Activated naive CD8-positive, alpha-beta T cell treated with anti-CD3 and anti-CD28 coated beads, Interleukin-2, amount 50 U/mL, for 24 hours (primary cell): ENCODE data around the gene PRPF6.

ENCODE experiments used
- ATAC-seq: fragments of 150-1000 bp; cut with Tn5 transposase; one replicate; pipeline ENCODE4 v1.10.0; 2021
- DNase-seq: peaks from one replicate; pipeline ENCODE4 v3.0.0; 2021
- H3K27ac Mint-ChIP-seq: one replicate; pipeline ENCODE4 v1.8.0; 2021; ENCODE audit warnings: mild to moderate bottlenecking, mixed read lengths
- H3K27me3 Mint-ChIP-seq: one replicate; pipeline ENCODE4 v1.8.0; 2021; ENCODE audit warnings: mixed read lengths
- H3K36me3 Mint-ChIP-seq: one replicate; pipeline ENCODE4 v1.8.0; 2021; ENCODE audit warnings: low read depth, mixed read lengths
- H3K4me1 Mint-ChIP-seq: one replicate; pipeline ENCODE4 v1.8.0; 2021; ENCODE audit warnings: mixed read lengths
- H3K4me3 Mint-ChIP-seq: one replicate; pipeline ENCODE4 v1.8.0; 2021; ENCODE audit warnings: mild to moderate bottlenecking, moderate library complexity, mixed read lengths
- H3K9me3 Mint-ChIP-seq: one replicate; pipeline ENCODE4 v1.8.0; 2021; ENCODE audit warnings: mixed read lengths

The PRPF6 gene, protein sequence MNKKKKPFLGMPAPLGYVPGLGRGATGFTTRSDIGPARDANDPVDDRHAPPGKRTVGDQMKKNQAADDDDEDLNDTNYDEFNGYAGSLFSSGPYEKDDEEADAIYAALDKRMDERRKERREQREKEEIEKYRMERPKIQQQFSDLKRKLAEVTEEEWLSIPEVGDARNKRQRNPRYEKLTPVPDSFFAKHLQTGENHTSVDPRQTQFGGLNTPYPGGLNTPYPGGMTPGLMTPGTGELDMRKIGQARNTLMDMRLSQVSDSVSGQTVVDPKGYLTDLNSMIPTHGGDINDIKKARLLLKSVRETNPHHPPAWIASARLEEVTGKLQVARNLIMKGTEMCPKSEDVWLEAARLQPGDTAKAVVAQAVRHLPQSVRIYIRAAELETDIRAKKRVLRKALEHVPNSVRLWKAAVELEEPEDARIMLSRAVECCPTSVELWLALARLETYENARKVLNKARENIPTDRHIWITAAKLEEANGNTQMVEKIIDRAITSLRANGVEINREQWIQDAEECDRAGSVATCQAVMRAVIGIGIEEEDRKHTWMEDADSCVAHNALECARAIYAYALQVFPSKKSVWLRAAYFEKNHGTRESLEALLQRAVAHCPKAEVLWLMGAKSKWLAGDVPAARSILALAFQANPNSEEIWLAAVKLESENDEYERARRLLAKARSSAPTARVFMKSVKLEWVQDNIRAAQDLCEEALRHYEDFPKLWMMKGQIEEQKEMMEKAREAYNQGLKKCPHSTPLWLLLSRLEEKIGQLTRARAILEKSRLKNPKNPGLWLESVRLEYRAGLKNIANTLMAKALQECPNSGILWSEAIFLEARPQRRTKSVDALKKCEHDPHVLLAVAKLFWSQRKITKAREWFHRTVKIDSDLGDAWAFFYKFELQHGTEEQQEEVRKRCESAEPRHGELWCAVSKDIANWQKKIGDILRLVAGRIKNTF

DNA sequence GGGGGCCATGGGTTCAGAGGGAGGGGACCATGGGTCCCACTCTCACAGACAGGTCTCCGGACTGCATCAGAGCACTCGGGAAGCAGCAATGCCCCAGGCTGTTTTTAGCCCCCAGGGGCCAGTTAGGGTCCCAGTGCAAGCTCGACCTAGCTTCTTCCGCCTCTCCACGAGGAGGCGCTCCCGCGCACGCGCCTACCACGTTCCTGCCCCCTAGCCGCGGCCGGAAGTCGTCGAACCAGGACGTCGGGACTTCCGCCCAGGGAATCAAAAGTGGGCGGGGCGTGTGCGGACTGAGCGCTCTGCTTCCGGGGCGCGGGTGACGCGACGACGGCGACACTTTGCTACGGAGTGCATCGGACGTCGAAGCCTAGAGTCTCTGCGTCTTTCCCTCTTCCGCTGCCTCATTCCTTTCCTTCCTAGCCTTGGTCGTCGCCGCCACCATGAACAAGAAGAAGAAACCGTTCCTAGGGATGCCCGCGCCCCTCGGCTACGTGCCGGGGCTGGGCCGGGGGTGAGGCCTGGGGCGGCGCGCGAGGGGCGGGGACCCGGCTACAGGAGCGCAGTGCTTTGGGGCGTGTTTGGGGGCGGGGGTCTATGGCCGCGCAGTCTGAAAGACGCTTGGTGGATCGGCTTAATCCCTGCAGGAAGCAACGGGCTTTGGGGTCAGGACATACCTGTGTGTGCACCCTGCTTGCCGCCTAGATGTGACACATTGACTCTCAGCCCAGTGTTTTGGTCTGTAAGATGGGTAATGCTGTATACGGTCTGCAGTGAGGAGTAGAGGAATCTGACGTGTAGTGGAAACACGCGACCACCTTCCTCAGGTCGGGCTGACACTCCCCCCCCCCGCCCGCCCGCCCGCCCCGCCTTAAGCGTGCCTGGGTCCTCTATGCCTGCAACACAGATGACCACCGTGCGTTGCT, at the start of gene PRPF6:
PRPF6 (plus strand) TSS at position 327 of the 923 bp plus-strand sequence; CDS start at position 441, 114 bp downstream.
- H3K27me3 Mint-ChIP-seq: no peaks in the 10 kb centered on the region
- H3K4me1 Mint-ChIP-seq: peaks cover 55% of the 10 kb centered on the region
- peak; percentile 60 for ATAC-seq
- H3K4me3 Mint-ChIP-seq: peak within 1 kb of the TSS; percentile 96
- H3K9me3 Mint-ChIP-seq: no peaks in the 10 kb centered on the region
- peak within 1 kb of the TSS; percentile 98 for H3K27ac Mint-ChIP-seq
- DNase-seq: peak; percentile 97
- peaks cover 35% of the 10 kb centered on the region for H3K36me3 Mint-ChIP-seq

DNA sequence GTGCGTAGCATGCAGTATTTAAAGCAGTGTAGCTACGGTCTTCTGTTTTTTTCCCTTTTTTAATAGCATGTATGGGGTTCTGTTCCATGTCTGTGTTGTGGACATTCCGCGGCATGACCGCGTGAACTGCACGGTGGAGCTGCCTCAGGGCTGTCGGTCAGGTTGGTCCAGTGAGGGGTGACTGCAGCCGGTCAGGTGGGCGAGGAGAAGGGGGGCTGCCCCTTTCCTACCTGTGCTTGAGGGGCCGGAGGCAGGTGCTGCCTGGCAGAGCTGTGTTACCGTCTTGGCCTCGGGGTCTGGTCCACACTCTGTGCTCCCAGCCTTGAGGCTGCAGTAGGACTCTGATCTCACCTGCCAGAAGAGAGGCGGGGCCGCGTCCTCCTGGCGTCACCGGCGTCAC, 49.2 kb upstream of the PRPF6 start:
- no peaks in the 10 kb centered on the region for H3K9me3 Mint-ChIP-seq
- H3K27me3 Mint-ChIP-seq: no peaks in the 10 kb centered on the region
- no peaks in the 10 kb centered on the region for H3K4me1 Mint-ChIP-seq
- H3K27ac Mint-ChIP-seq: no peak overlapping the region
- no peak for ATAC-seq
- peaks cover 34% of the 10 kb centered on the region for H3K36me3 Mint-ChIP-seq
- DNase-seq: no peak
- H3K4me3 Mint-ChIP-seq: no peak overlapping the region

DNA sequence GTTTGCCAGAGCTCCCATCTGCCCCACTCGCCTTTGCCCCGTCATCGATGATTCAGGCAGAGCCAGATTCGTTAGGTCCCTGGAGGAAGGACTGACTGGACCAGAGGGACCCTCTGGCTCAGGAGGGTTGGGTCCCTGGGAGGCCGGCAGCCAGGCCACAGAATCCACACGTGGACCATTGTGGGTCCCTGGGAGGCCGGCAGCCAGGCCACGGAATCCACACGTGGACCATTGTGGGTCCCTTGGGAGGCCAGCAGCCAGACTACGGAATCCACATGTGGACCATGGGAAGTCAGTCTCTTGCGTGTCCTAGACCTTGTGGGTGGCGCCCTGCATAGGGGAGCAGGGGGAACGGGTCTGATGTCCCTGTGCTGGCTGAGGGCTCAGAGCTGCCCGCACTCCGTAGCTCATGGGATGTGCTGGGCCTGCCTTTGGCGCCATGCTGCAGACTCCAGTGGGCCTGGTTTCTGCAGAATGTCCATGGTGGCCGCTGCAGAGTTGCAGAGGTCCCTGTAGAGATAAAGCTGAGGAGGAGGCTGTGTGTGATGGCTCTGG, 48.2 kb upstream of the PRPF6 start:
- H3K4me3 Mint-ChIP-seq: no peak overlapping the region
- ATAC-seq (no peak), DNase-seq (no peak)
- H3K9me3 Mint-ChIP-seq: no peaks in the 10 kb centered on the region
- H3K36me3 Mint-ChIP-seq: peaks cover 32% of the 10 kb centered on the region
- H3K27ac Mint-ChIP-seq: no peak overlapping the region
- peaks cover 2% of the 10 kb centered on the region for H3K4me1 Mint-ChIP-seq
- no peaks in the 10 kb centered on the region for H3K27me3 Mint-ChIP-seq

DNA sequence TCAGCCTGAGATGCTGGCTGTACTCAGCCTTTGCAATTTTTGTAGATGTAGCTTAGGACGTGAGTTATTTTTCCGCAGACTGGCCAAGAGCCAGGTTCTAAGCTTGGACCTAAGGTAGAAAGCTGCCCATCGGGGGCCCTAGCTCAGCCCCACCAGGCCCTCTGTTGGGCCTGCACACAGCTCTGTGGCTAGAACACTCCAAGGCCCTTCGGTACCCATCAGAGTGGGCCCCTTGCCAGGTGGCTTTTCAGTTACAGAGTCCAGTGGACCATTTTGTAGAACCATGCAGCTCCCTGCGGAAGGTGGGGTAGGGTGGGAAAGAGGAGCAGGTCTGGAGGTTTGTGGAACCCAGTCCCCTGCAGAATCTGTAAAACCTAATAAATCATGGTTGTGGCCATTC, 47.3 kb upstream of the PRPF6 start:
- Mint-ChIP-seq H3K4me1 (peaks cover 2% of the 10 kb centered on the region), H3K27ac (no peak overlapping the region), H3K36me3 (peaks cover 26% of the 10 kb centered on the region), H3K4me3 (no peak overlapping the region), H3K27me3 (no peaks in the 10 kb centered on the region), H3K9me3 (no peaks in the 10 kb centered on the region)
- no peak for DNase-seq
- ATAC-seq: no peak

DNA sequence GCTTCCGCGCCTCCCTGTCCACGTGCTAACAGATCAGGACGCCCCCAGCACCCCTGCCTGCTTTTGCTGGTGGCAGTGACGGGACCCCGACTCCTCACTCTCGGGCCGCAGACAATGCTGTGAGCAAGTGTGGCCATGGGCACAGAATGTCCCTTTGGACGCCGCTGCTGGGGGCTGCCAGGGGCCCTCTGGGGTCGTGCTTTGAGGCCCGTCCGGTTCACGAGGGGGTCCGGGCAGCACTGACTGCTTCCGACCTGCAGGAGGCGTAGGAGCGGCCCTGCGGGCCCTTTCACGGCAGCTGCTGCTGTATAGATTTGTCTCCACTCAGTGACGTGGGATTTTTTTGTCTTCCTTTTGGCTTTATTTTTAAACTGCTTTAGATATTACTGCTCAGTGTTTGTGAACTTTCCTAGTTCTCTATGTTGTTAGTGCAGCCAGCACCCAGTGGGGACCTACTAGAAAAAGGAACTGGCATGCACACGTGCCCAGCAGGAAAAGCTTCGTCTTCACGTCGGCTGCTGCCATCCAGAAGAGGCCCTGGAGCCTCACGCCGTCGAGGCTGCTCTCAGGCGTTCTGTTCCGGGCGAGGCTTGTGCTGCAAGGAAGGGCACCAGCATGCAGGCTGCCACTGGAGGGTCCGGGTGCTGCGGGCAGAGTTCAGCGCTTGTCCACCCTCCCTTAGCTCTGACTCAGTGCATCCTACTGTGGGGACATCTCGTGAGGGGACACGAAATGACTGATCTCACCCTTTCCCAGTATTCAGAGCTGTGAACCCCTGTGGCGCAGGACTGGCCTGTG, 46.5 kb upstream of the PRPF6 start:
- Mint-ChIP-seq H3K27me3 (no peaks in the 10 kb centered on the region), H3K9me3 (no peaks in the 10 kb centered on the region), H3K36me3 (peaks cover 21% of the 10 kb centered on the region), H3K27ac (no peak overlapping the region), H3K4me1 (peaks cover 2% of the 10 kb centered on the region), H3K4me3 (no peak overlapping the region)
- ATAC-seq (no peak), DNase-seq (no peak)

DNA sequence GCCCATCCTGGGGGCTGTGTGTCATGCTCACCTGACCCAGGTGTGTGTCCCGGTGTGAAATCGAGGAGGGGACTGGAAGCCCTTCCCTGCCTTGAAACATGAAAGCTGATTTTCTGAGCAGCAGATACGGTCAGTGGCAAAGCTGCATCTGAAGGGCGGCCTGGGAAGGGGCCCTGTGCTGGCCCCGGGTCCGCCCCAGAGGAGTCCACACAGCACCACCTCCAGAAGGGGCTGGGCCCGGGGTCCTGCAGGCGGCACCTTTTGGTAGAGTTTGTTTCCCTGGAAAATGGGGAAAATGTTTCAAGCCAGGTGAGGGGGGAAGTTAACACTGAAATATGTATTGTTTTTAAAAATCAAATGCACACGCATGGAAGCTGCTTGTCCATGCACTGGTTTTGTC, 45.5 kb upstream of the PRPF6 start:
- Mint-ChIP-seq H3K36me3 (peaks cover 18% of the 10 kb centered on the region), H3K4me1 (peaks cover 2% of the 10 kb centered on the region), H3K27me3 (no peaks in the 10 kb centered on the region), H3K27ac (no peak overlapping the region), H3K9me3 (no peaks in the 10 kb centered on the region), H3K4me3 (no peak overlapping the region)
- ATAC-seq (no peak), DNase-seq (no peak)

DNA sequence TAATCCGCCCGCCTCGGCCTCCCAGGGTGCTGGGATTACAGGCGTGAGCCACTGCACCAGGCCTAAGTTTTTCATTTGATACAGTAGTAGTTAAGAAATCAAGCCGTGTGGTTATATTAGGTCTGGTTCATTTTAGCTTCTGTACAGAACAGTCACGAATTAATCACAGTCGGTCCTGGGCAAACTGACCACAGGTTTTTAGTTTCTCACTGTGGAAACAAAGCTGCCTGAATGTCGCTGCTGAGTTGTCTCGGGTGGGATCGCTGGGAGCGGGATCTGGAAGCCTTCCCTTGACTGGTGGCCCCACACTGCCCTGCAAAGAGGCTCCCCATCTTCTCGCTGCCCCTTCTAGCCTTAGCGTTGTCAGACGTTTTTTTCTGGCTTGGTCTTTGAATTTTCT, 43.3 kb upstream of the PRPF6 start:
- Mint-ChIP-seq H3K27ac (no peak overlapping the region), H3K4me1 (peaks cover 12% of the 10 kb centered on the region), H3K4me3 (no peak overlapping the region), H3K36me3 (peaks cover 8% of the 10 kb centered on the region), H3K9me3 (no peaks in the 10 kb centered on the region), H3K27me3 (no peaks in the 10 kb centered on the region)
- ATAC-seq (no peak), DNase-seq (no peak)

DNA sequence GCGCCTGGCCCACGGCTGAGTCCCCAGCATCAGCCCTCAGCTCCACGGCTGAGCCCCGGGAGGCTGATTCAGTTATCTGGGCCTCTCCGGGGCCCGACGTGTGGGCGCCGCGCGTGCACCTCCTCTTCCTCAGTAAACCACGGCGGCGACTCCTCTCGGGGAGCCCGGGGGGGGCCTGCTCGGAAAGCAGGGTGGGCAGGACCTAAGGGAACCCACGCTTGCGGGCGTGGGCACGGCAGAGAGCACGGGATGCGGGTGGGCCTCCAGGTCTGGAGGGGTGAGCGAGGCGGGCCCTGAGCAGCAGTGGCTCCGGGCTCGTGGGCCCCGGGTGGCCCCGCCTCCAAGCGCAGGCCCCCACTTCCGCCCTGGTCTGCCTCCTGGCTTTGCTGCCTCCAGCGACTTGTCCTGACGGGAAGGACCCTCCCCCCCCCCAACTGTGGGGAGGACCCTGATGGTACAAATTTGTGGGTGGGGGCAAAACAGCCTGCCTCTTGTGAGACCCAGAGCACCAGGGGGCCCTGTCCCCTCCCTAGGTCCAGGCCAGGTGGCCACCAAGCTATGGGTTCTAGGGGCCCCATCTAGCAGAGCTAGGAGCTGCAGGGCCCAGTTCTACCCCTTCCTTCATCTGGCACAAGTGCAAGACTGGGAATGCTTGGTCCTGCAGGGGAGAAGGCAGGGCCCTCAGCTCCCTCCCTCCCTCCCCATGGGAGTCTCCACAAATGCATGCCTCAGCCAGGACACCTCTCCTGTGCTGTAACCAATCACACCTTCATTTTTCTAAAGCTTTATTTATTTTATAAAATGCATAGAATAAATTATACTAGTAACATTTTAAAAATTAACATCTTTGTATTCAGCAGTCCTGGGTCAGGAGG, 41.6 kb upstream of the PRPF6 start:
- no peak overlapping the region for H3K4me3 Mint-ChIP-seq
- no peak for DNase-seq
- H3K36me3 Mint-ChIP-seq: peaks cover 8% of the 10 kb centered on the region
- H3K27ac Mint-ChIP-seq: no peak overlapping the region
- H3K9me3 Mint-ChIP-seq: no peaks in the 10 kb centered on the region
- no peaks in the 10 kb centered on the region for H3K27me3 Mint-ChIP-seq
- no peak for ATAC-seq
- H3K4me1 Mint-ChIP-seq: peaks cover 12% of the 10 kb centered on the region

DNA sequence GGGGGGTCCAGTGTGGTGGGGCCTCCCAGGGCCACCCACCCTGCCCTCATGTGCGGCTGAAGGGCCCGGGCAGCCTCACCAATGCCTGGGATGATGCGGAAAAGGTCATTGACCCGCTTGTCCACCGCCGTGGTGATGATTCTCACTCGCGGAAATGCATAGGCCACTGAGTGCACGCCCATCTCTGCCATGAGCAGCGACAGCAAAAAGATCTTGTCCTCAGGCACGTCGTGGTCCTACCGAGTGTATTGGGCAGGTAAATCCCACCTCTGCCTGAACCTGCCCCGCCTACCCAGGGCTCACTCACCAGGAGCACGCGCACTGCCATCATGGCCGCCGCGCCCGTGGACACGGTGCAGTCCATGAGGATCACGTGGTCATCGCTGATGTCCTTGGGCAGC, 40.9 kb upstream of the PRPF6 start:
- Mint-ChIP-seq H3K27ac (no peak overlapping the region), H3K4me1 (peaks cover 12% of the 10 kb centered on the region), H3K9me3 (no peaks in the 10 kb centered on the region), H3K36me3 (peaks cover 8% of the 10 kb centered on the region), H3K27me3 (no peaks in the 10 kb centered on the region), H3K4me3 (no peak overlapping the region)
- DNase-seq (no peak), ATAC-seq (no peak)

DNA sequence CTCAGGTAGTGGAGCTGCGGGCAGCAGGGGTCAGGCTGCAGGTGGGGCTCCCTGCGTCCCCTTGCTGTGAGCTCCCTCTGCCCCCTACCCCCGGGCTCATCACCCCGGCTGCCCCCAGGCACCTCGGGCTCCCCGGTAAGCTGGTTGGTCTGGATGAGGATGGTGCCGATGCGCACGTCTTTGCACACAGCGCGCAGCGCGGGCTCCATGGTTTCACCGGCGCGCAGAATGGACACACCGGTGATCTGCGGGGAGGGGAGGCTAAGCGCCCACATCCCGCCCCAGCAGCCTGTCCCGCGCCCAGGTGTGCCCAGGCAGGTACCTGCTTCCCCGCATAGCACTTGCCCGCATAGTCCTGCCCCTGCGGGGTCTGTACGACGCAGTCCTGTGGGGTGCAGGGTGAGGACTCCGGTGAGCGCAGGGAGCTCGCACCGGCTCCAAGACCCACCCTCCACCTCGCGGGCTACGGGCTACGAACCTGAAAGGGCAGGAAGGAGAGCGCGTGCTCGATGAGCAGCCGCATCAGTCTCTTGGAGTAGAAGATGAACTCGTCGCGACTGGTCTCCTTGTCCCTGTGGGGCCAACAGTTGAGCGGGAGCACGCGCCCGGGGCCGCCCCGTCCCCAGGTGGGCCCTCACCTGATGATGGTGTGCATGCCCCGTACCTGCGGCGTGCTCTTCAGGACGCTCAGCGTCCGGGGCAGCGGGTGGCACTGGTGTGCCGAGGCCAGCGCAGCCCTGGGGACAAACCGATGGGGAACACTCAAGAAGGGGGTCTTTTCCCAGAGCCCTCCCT, 40.3 kb upstream of the PRPF6 start:
- ATAC-seq: no peak
- Mint-ChIP-seq H3K4me3 (no peak overlapping the region), H3K36me3 (peaks cover 9% of the 10 kb centered on the region), H3K27me3 (no peaks in the 10 kb centered on the region), H3K4me1 (peaks cover 12% of the 10 kb centered on the region), H3K27ac (no peak overlapping the region), H3K9me3 (no peaks in the 10 kb centered on the region)
- no peak for DNase-seq

DNA sequence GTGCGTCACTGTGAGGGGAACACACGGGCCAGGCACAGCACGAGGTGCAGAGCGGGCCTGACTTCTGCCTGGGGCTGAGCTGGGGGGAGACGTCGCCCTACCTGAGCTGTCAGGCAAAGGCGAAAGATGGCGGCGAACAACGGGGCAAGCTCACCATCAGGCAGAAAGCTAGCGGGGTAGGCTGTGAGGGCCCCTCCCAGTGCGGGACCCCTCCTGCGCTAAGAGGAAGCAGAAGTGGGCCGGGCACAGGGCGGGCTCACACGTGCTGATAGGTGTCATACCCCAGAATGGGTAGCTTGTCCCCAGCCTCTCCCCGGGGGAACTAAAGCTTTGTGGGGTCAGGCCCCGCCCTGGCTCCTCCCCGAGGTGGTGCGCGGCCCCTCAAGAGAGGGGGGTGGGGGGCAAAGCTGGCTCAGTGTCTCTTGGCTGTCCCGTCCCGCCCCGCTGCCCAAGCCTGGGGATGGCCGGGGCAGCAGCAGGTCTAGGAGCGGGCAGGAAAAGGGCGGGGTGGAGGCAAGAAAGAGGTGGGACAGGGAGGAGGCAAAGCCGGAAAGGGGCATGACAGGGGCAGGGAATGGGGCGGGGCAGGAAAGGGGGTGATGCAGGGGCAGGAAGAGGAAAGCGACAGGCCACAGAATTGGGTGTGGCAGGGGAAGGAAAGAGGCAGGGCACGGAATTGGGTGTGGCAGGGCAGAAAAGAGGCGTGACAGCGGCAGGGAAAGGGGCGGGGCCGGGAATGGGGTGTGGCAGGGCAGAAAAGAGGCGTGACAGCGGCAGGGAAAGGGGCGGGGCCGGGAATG, 39.5 kb upstream of the PRPF6 start:
- no peaks in the 10 kb centered on the region for H3K27me3 Mint-ChIP-seq
- H3K27ac Mint-ChIP-seq: no peak overlapping the region
- peaks cover 12% of the 10 kb centered on the region for H3K4me1 Mint-ChIP-seq
- H3K36me3 Mint-ChIP-seq: peaks cover 4% of the 10 kb centered on the region
- no peak overlapping the region for H3K4me3 Mint-ChIP-seq
- H3K9me3 Mint-ChIP-seq: no peaks in the 10 kb centered on the region
- DNase-seq: peak; percentile 80
- peak; percentile 67 for ATAC-seq
